Measurements from ENCODE around the gene SMOC2. TPM values are rescaled to one million over a fixed set of nuclear protein-coding genes. Genes with fewer than 3 reads are reported as not detected.

The SMOC2 gene
- total and polyA plus RNA-seq, 2 of the 13 experiments (the other 11 are each of a cell fraction or from before 2014, with no cell fraction given), result not detected

GRCh38 chr6:168408504-168409136 lies 32.4 kb upstream of the SMOC2 start:
- CTCF ChIA-PET (ENCODE audit: low intra/inter-chr PET ratio, low total read pairs), result no interaction called here
- intact Hi-C loops (cut with micrococcal nuclease; ENCODE audit: unreplicated experiment), result no loop called here

DNA sequence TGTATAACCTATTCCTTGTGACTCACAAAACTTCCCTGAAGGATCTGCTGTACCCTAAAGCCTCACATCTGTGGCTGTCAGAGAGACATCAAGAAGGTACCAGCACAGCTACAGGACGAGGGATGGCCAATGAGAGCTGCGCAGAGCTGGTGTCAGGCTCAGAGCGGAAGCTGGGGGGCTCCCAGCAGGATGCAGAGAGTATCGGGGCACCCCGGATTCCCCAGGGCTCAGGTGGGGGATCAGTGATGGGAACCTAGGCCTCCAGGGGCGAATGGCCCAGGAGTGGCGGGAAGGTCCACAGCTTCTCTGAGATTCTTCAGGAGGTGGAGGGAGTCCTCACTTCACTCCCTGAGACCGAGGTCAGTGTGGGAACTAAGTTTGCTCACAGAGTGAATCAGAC lies 30.9 kb upstream of the SMOC2 start:
- WGBS (ENCODE audit: low lambda C conversion rate), result 39% methylated on average over 8 of the region's 8 CpGs
- no peak overlapping the region for H3K4me2 ChIP-seq (ENCODE audit: low read depth, low read length)

More at GRCh38 chr6:168408504-168409136, 32.4 kb upstream of the SMOC2 start:
- H3K4me2 ChIP-seq (ENCODE audit: low read depth, low read length), result no peak overlapping the region
- POLR2A ChIA-PET, result no interaction called here
- H3K9ac ChIP-seq (ENCODE audit: insufficient read depth, low read depth, low read length), result no peak overlapping the region
- ATAC-seq (no peak), FAIRE-seq (no peak), DNase-seq (ENCODE audit: low spot score) (no peak)
- no peaks in the 10 kb centered on the region for H3K79me2 ChIP-seq (ENCODE audit: insufficient read depth, low read length)
- no peak for TF ChIP-seq TARDBP (CRISPR knock-in tag; IDR thresholded peaks at IDR 0.05)
- TF ChIP-seq ZMYM3 (CRISPR knock-in tag; IDR thresholded peaks at IDR 0.05), result no peak
- TF ChIP-seq, protein P1, sequence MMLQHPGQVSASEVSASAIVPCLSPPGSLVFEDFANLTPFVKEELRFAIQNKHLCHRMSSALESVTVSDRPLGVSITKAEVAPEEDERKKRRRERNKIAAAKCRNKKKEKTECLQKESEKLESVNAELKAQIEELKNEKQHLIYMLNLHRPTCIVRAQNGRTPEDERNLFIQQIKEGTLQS (CRISPR knock-in tag; IDR thresholded peaks at IDR 0.05), result no peak
- H3K4me3 ChIP-seq (replicated peaks in 1 of 3; ENCODE audit: insufficient read depth in 1 of 3, low read depth in 2 of 3, low read length in 3 of 3), result no peak overlapping the region
- no peaks in the 10 kb centered on the region for H3K36me3 ChIP-seq (replicated peaks in 1 of 2; ENCODE audit: control insufficient read depth in 1 of 2, insufficient read depth in 2 of 2, low read length in 2 of 2)
- H2AFZ ChIP-seq (ENCODE audit: low read length), result no peak overlapping the region
- WGBS (ENCODE audit: low lambda C conversion rate), result 41% methylated on average over 11 of the region's 13 CpGs
- H3K4me1 ChIP-seq (ENCODE audit: insufficient read depth, low read length), result no peaks in the 10 kb centered on the region
- no peaks in the 10 kb centered on the region for H3K9me3 ChIP-seq (ENCODE audit: low read length)
- in situ Hi-C loops (cut with HindIII; ENCODE audit: extremely low pct_ligation_motif_present, low pct_unique_long_range_greater_than_20kb), result no loop called here
- peaks cover 15 to 77% of the 10 kb centered on the region in 2 experiments; a peak in 4 of 5 replicates for H3K27me3 ChIP-seq (ENCODE audit: control insufficient read depth in 1 of 2, insufficient read depth in 2 of 2, low read length in 2 of 2)
- no peak overlapping the region for H3K27ac ChIP-seq (ENCODE audit: extremely low read length, insufficient read depth, low read length)
- BruUV-seq (replicated peaks), result no TSS peak
- no peaks in the 10 kb centered on the region; the same call in 1 of the 2 replicates for H4K20me1 ChIP-seq (ENCODE audit: insufficient read depth, low read length)

More for the DNA sequence above, 30.9 kb upstream of the SMOC2 start:
- H3K4me1 ChIP-seq (ENCODE audit: insufficient read depth, low read length), result no peaks in the 10 kb centered on the region
- no peaks in the 10 kb centered on the region for H3K36me3 ChIP-seq (replicated peaks in 1 of 2; ENCODE audit: control insufficient read depth in 1 of 2, insufficient read depth in 2 of 2, low read length in 2 of 2)
- ATAC-seq (no peak), FAIRE-seq (no peak), DNase-seq (ENCODE audit: low spot score) (no peak)
- H4K20me1 ChIP-seq (ENCODE audit: insufficient read depth, low read length), result no peaks in the 10 kb centered on the region; the same call in 1 of the 2 replicates
- H3K27me3 ChIP-seq (ENCODE audit: control insufficient read depth in 1 of 2, insufficient read depth in 2 of 2, low read length in 2 of 2), result peaks cover 13 to 84% of the 10 kb centered on the region in 2 experiments; a peak in 4 of 5 replicates
- in situ Hi-C loops (cut with HindIII; ENCODE audit: extremely low pct_ligation_motif_present, low pct_unique_long_range_greater_than_20kb) (no loop called here), intact Hi-C loops (cut with micrococcal nuclease; ENCODE audit: unreplicated experiment) (no loop called here)
- no peak overlapping the region for H3K27ac ChIP-seq (ENCODE audit: extremely low read length, insufficient read depth, low read length)
- no peak overlapping the region for H2AFZ ChIP-seq (ENCODE audit: low read length)
- ChIA-PET CTCF (ENCODE audit: low intra/inter-chr PET ratio, low total read pairs) (no interaction called here), POLR2A (no interaction called here)
- BruUV-seq (replicated peaks), result no TSS peak
- H3K79me2 ChIP-seq (ENCODE audit: insufficient read depth, low read length), result no peaks in the 10 kb centered on the region
- no peak for TF ChIP-seq ZNF7 (CRISPR knock-in tag; IDR thresholded peaks at IDR 0.05)
- no peak for TF ChIP-seq ZSCAN29 (CRISPR knock-in tag; conservative IDR thresholded peaks at IDR 0.05)
- TF ChIP-seq, protein P2, sequence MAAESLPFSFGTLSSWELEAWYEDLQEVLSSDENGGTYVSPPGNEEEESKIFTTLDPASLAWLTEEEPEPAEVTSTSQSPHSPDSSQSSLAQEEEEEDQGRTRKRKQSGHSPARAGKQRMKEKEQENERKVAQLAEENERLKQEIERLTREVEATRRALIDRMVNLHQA (CRISPR knock-in tag; IDR thresholded peaks at IDR 0.05), result no peak
- no peak for TF ChIP-seq ZNF136 (CRISPR knock-in tag; IDR thresholded peaks at IDR 0.05; ENCODE audit: low read depth)
- no peak for TF ChIP-seq IRX3 (CRISPR knock-in tag; IDR thresholded peaks at IDR 0.05; ENCODE audit: borderline replicate concordance, low read depth)
- TF ChIP-seq HES4 (CRISPR knock-in tag; IDR thresholded peaks at IDR 0.05; ENCODE audit: borderline replicate concordance), result no peak
- TF ChIP-seq HOXA5 (CRISPR knock-in tag; IDR thresholded peaks at IDR 0.05), result no peak
- no peak for TF ChIP-seq ZNF879 (CRISPR knock-in tag; IDR thresholded peaks at IDR 0.05)
- no peak for TF ChIP-seq ZNF20 (CRISPR knock-in tag; IDR thresholded peaks at IDR 0.05)
- no peak for TF ChIP-seq NFYB (CRISPR knock-in tag; IDR thresholded peaks at IDR 0.05)
- no peak overlapping the region for H3K4me3 ChIP-seq (replicated peaks in 1 of 3; ENCODE audit: insufficient read depth in 1 of 3, low read depth in 2 of 3, low read length in 3 of 3)
- H3K9ac ChIP-seq (ENCODE audit: insufficient read depth, low read depth, low read length), result no peak overlapping the region
- no peaks in the 10 kb centered on the region for H3K9me3 ChIP-seq (ENCODE audit: low read length)

All from HepG2 (cell line).